PFSK-1 (cell line): ENCODE results near the gene ALG9.

Experiments used
- POLR2AphosphoS5 ChIP-seq: IDR thresholded peaks from 2 replicates; pipeline ENCODE4 v1.6.1; 2012; ENCODE audit warnings: low read depth, mild to moderate bottlenecking, control low read depth, low read length, moderate library complexity
- REST ChIP-seq, 2 experiments: IDR thresholded peaks; 2 replicates each; pipeline versions ENCODE4 v1.6.1 to v1.8.0; 2011 to 2012; ENCODE audit warnings: low read depth in 2 of 2, low read length in 2 of 2, control low read depth in 1 of 2, inconsistent platforms in 1 of 2, mild to moderate bottlenecking in 1 of 2, moderate library complexity in 1 of 2; ENCODE audit not compliant: insufficient read depth in 1 of 2

GRCh38 chr11:111814557-111815320, 56.6 kb downstream of the ALG9 start:
- no peak for TF ChIP-seq REST (IDR thresholded peaks at IDR 0.05; ENCODE audit: insufficient read depth in 1 of 2, low read depth in 2 of 2, low read length in 2 of 2)
- TF ChIP-seq POLR2AphosphoS5: no peak
